ENCODE results near the gene DOCK6.
"Not testable (repeated sequence)": the region's sequence is repeated elsewhere in the genome, so short reads cannot be mapped to it uniquely, and the experiment has no call there.

DNA sequence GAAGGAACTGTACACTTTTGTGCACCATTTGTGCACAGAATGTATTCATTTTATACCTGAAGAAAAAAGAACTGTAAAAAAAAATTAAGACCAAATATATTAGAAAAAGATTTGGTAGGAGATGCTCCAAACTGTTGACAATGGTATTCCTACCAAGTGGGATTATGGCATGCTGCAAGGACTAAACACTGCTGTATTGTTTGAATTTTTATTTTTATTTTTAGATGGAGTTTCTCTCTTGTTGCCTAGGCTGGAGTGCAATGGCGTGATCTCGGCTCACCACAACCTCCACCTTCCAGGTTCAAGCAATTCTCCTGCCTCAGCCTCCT lies 101.9 kb downstream of the DOCK6 start:
- TF ChIP-seq, protein P1, sequence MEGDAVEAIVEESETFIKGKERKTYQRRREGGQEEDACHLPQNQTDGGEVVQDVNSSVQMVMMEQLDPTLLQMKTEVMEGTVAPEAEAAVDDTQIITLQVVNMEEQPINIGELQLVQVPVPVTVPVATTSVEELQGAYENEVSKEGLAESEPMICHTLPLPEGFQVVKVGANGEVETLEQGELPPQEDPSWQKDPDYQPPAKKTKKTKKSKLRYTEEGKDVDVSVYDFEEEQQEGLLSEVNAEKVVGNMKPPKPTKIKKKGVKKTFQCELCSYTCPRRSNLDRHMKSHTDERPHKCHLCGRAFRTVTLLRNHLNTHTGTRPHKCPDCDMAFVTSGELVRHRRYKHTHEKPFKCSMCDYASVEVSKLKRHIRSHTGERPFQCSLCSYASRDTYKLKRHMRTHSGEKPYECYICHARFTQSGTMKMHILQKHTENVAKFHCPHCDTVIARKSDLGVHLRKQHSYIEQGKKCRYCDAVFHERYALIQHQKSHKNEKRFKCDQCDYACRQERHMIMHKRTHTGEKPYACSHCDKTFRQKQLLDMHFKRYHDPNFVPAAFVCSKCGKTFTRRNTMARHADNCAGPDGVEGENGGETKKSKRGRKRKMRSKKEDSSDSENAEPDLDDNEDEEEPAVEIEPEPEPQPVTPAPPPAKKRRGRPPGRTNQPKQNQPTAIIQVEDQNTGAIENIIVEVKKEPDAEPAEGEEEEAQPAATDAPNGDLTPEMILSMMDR (IDR thresholded peaks at IDR 0.05) = not testable (repeated sequence)
- TF ChIP-seq POLR2A (IDR thresholded peaks at IDR 0.05) = not testable (repeated sequence)
